A673 (cell line): Measurements from ENCODE around the gene LAD1. TPM values are rescaled to one million over a fixed set of nuclear protein-coding genes. Genes with fewer than 3 reads are reported as not detected.

Experiments used
- BruUV-seq: library from RNA; stranded (reverse); fragments of 400-500 nt; replicated peaks from 2 replicates; lab custom pipeline; 2021; lab: Mats Ljungman, UMichigan
- CTCF ChIA-PET: fragments of 300-600 bp; sonication (Branson Sonifier 250); formaldehyde crosslinking; loops from one replicate; lab custom pipeline; 2022; ENCODE audit warnings: antibody characterized with exemption; lab: Charles Lee
- POLR2A ChIA-PET: fragments of 300-600 bp; sonication (Branson Sonifier 250); formaldehyde crosslinking; loops from one replicate; lab custom pipeline; 2022; ENCODE audit warnings: antibody characterized with exemption; ENCODE audit not compliant: low non-redundant PET; lab: Charles Lee
- DNase-seq: peaks from one replicate; pipeline ENCODE4 v3.0.0-alpha.2; 2015; ENCODE audit warnings: low spot score
- H3K27ac ChIP-seq: fragments of 200-600 bp; sonication (generic); 2 replicates; pipeline ENCODE4 v1.5.1; 2016; ENCODE audit warnings: mixed run types, low read depth, mild to moderate bottlenecking, mixed read lengths, antibody characterized with exemption, low read length; ENCODE audit not compliant: poor library complexity, severe bottlenecking
- H3K27me3 ChIP-seq: fragments of 200-600 bp; sonication (generic); replicated peaks from 2 replicates; pipeline ENCODE4 v1.6.1; 2017; ENCODE audit warnings: mixed run types, low read depth, mild to moderate bottlenecking, mixed read lengths, antibody characterized with exemption, low read length; ENCODE audit not compliant: insufficient read depth, poor library complexity
- H3K36me3 ChIP-seq: fragments of 200-600 bp; sonication (generic); 2 replicates; pipeline ENCODE4 v1.6.1; 2016; ENCODE audit warnings: mixed run types, mild to moderate bottlenecking, mixed read lengths, antibody characterized with exemption, low read length; ENCODE audit not compliant: insufficient read depth, poor library complexity, severe bottlenecking
- H3K4me1 ChIP-seq: fragments of 200-600 bp; sonication (generic); 2 replicates; pipeline ENCODE4 v1.6.1; 2017; ENCODE audit warnings: mixed run types, mild to moderate bottlenecking, mixed read lengths, antibody characterized with exemption, low read length; ENCODE audit not compliant: insufficient read depth, poor library complexity, severe bottlenecking
- H3K4me3 ChIP-seq: fragments of 200-600 bp; sonication (generic); 2 replicates; pipeline ENCODE4 v1.5.1; 2016; ENCODE audit warnings: low read depth, mixed run types, mild to moderate bottlenecking, mixed read lengths, low read length; ENCODE audit not compliant: poor library complexity, severe bottlenecking
- H3K9me3 ChIP-seq: fragments of 200-600 bp; sonication (generic); 2 replicates; pipeline ENCODE4 v1.6.1; 2016; ENCODE audit warnings: mixed run types, low read depth, mild to moderate bottlenecking, mixed read lengths, antibody characterized with exemption, low read length; ENCODE audit not compliant: poor library complexity, severe bottlenecking
- CTCF ChIP-seq: fragments of 300-800, 200-600 bp; sonication (generic); conservative IDR thresholded peaks from 2 replicates; pipeline ENCODE4 v1.5.1; 2017; ENCODE audit warnings: low read depth, mild to moderate bottlenecking, antibody characterized with exemption, low read length, moderate library complexity, mixed read lengths
- EZH2 ChIP-seq: fragments of 200-600 bp; sonication (generic); IDR thresholded peaks from 2 replicates; pipeline ENCODE4 v1.6.1; 2017; ENCODE audit warnings: borderline replicate concordance, low read depth, mild to moderate bottlenecking, mixed read lengths, antibody characterized with exemption, low read length; ENCODE audit not compliant: poor library complexity, severe bottlenecking
- intact Hi-C: fragments of 100-400 bp; cut with micrococcal nuclease; formaldehyde crosslinking; loops from one replicate; pipeline ENCODE4 v1.10.0; 2022; ENCODE audit not compliant: unreplicated experiment
- total RNA-seq: library from RNA; stranded (reverse); gene quantifications from 2 replicates; pipeline ENCODE4 v1.2.3, GENCODE V29; 2021

LAD1 gene
- total RNA-seq, 1 experiment from 2014 or later, result not detected

GRCh38 chr1:201385299-201385891 lies 13.7 kb downstream of the LAD1 start:
- no peaks in the 10 kb centered on the region for H3K9me3 ChIP-seq
- no peaks in the 10 kb centered on the region for H3K27me3 ChIP-seq
- H3K4me1 ChIP-seq, result no peaks in the 10 kb centered on the region
- peak; percentile 52 for DNase-seq
- no peaks in the 10 kb centered on the region for H3K36me3 ChIP-seq
- intact Hi-C loops, result no loop called here
- H3K4me3 ChIP-seq, result no peak overlapping the region
- ChIA-PET POLR2A (no interaction called here), CTCF (interaction anchor here (0.7 kb wide), 1 partner anchor 37 kb away, joined by 3 read pairs; no protein-coding TSS in a partner anchor)
- no TSS peak for BruUV-seq
- H3K27ac ChIP-seq, result no peak overlapping the region
- TF ChIP-seq CTCF (peak; percentile 93), EZH2 (no peak)

GRCh38 chr1:201384406-201384782 lies 14.7 kb downstream of the LAD1 start:
- intact Hi-C loops, result no loop called here
- ChIA-PET POLR2A (no interaction called here), CTCF (no interaction called here)
- no peak overlapping the region for H3K4me3 ChIP-seq
- H3K27ac ChIP-seq, result no peak overlapping the region
- no peaks in the 10 kb centered on the region for H3K9me3 ChIP-seq
- no TSS peak for BruUV-seq
- TF ChIP-seq EZH2 (no peak), CTCF (no peak)
- no peaks in the 10 kb centered on the region for H3K36me3 ChIP-seq
- H3K27me3 ChIP-seq, result no peaks in the 10 kb centered on the region
- H3K4me1 ChIP-seq, result no peaks in the 10 kb centered on the region
- no peak for DNase-seq

DNA sequence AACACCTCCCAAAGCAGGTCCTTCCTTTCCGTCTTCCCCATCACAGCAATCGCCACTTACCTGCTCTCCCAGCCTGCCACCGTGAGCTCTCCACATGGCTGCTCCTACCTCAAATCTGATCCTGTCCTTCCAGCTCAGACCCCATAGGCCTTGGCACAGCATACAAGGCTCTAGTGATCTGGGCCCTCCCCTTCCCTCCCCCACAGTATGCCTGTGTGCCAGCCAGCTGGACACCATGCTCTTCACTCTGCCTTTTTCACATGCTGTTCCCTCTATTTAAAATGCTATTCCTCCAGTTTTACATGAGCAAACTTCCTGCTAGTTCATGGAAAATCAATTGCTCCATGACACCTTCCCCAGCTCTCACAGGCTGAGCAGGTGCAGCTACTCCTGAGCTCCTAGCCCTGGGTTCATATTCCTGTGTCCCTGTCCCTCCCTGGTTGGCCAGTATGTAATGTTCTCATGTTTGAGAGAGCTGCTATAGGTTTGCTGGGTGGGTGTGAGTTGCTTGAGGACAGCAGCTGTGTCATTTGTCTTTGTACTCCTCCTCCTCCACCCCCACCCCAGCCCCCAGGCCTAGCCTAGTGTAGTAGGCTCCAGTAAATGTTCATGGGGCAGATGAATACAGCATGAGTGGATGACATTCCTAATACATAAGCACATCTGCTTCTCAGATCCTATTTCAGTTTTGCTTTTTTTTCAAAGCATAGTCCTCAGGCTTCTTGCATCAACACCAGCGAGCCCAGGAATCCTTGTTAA lies 15.3 kb downstream of the LAD1 start:
- no peaks in the 10 kb centered on the region for H3K4me1 ChIP-seq
- peak; percentile 24 for DNase-seq
- no peaks in the 10 kb centered on the region for H3K36me3 ChIP-seq
- intact Hi-C loops, result no loop called here
- no peak for TF ChIP-seq CTCF
- no peak for TF ChIP-seq EZH2
- no peaks in the 10 kb centered on the region for H3K27me3 ChIP-seq
- H3K27ac ChIP-seq, result no peak overlapping the region
- no peak overlapping the region for H3K4me3 ChIP-seq
- POLR2A ChIA-PET, result no interaction called here
- H3K9me3 ChIP-seq, result no peaks in the 10 kb centered on the region
- CTCF ChIA-PET, result no interaction called here
- BruUV-seq, result no TSS peak
